HEK293T (cell line): ENCODE data around the gene MED26.

ENCODE experiments used
- ARNT ChIP-seq: fragments of 450-650 bp; IDR thresholded peaks from 2 replicates; pipeline ENCODE4 v1.6.1; 2017; ENCODE audit warnings: mild to moderate bottlenecking
- BHLHE40 ChIP-seq: fragments of 450-650 bp; IDR thresholded peaks from 2 replicates; pipeline ENCODE4 v1.6.1; 2016; ENCODE audit warnings: mild to moderate bottlenecking, moderate library complexity, borderline replicate concordance
- FOXA1 ChIP-seq: fragments of 450-650 bp; IDR thresholded peaks from 2 replicates; pipeline ENCODE4 v1.6.1; 2016; ENCODE audit warnings: mild to moderate bottlenecking
- FOXK2 ChIP-seq: fragments of 450-650 bp; IDR thresholded peaks from 2 replicates; pipeline ENCODE4 v1.6.1; 2016; ENCODE audit warnings: mild to moderate bottlenecking
- FOXM1 ChIP-seq: fragments of 450-650 bp; IDR thresholded peaks from 2 replicates; pipeline ENCODE4 v1.6.1; 2017; ENCODE audit warnings: mild to moderate bottlenecking, borderline replicate concordance
- HDGF ChIP-seq: fragments of 450-650 bp; IDR thresholded peaks from 2 replicates; pipeline ENCODE4 v1.6.1; 2017; ENCODE audit warnings: antibody characterized with exemption, borderline replicate concordance
- LEF1 ChIP-seq: fragments of 450-650 bp; IDR thresholded peaks from 2 replicates; pipeline ENCODE4 v1.6.1; 2017; ENCODE audit warnings: mild to moderate bottlenecking, borderline replicate concordance
- NFRKB ChIP-seq: fragments of 450-650 bp; IDR thresholded peaks from 2 replicates; pipeline ENCODE4 v1.6.1; 2016; ENCODE audit warnings: mild to moderate bottlenecking, moderate library complexity
- SP1 ChIP-seq: fragments of 450-650 bp; IDR thresholded peaks from 2 replicates; pipeline ENCODE4 v1.6.1; 2017
- SUZ12 ChIP-seq: fragments of 450-650 bp; IDR thresholded peaks from 2 replicates; pipeline ENCODE4 v1.6.1; 2016; ENCODE audit warnings: mild to moderate bottlenecking
- TARDBP ChIP-seq: fragments of 450-650 bp; IDR thresholded peaks from 2 replicates; pipeline ENCODE4 v1.6.1; 2016
- ZNF384 ChIP-seq: fragments of 450-650 bp; IDR thresholded peaks from 2 replicates; pipeline ENCODE4 v1.6.1; 2016
- TF ChIP-seq, protein P1 (sequence below): fragments of 450-650 bp; IDR thresholded peaks from 2 replicates; pipeline ENCODE4 v1.6.1; 2016

DNA sequence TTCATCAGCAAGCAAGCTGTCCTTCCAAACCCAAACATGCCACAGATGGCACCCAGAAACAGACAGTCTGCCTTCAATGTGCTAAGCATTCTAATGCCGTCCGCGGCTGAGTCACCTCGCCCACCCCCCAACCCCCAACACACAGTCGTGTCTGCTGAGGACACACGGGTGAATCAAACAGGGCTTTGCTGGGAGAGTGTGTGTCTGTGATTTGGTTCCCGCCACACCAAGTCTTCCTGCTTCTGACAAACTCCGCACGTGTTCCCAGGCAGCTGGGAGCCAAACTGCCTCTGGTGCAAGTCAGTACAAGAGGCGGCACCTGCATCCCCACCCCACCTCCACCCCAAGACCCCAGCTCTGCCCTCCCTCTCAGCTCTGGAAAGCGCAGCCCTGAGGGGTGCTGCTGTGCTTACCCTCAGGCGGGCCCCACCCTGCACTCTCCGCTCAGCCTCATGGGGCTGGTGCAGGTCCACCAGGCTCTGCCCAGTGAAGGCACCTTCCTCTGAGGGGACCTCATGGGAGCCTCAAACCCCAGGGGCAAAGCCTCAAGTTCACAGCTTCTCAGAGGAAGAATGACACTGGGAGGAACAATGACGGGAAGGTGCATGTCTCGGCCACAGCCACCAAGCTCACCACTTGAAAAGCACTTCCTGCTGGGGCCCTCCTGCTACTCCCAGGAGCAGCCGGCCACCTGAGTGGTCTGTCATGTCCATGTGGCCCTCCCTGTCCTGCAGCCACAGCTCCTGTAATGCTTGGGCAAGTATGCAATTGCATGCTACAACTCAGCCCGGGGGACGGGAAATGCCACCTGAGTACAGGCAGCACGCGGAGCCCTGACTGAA, 40.8 kb downstream of the MED26 start:
- TF ChIP-seq FOXA1 (no peak), TARDBP (no peak), LEF1 (no peak), SP1 (no peak), ZNF384 (no peak), NFRKB (no peak), BHLHE40 (no peak), SUZ12 (no peak), FOXK2 (no peak), ARNT (no peak), FOXM1 (no peak), HDGF (no peak)
- TF ChIP-seq, protein P1, sequence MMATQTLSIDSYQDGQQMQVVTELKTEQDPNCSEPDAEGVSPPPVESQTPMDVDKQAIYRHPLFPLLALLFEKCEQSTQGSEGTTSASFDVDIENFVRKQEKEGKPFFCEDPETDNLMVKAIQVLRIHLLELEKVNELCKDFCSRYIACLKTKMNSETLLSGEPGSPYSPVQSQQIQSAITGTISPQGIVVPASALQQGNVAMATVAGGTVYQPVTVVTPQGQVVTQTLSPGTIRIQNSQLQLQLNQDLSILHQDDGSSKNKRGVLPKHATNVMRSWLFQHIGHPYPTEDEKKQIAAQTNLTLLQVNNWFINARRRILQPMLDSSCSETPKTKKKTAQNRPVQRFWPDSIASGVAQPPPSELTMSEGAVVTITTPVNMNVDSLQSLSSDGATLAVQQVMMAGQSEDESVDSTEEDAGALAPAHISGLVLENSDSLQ, result no peak
